K562 (cell line): ENCODE measurements around the gene CBX1. TPM values are rescaled to one million over a fixed set of nuclear protein-coding genes. Genes with fewer than 3 reads are reported as not detected.

Experiments used
- CEBPB ChIP-seq: fragments of 450-650 bp; IDR thresholded peaks from 2 replicates; pipeline ENCODE4 v1.6.1; 2016; ENCODE audit warnings: missing genetic modification characterization, missing compliant biosample characterization
- CTBP1 ChIP-seq: fragments of 450-650 bp; IDR thresholded peaks from 2 replicates; pipeline ENCODE4 v1.6.1; 2016; ENCODE audit warnings: borderline replicate concordance
- FOXA3 ChIP-seq, 2 experiments: fragments of 450-650 bp in 1 of 2; sonication (generic) in 1 of 2; formaldehyde crosslinking; IDR thresholded peaks in 1 of 2; conservative IDR thresholded peaks in 1 of 2; 2 replicates each; pipeline versions ENCODE4 v1.4.0 to v1.8.0; 2020 to 2022; ENCODE audit warnings: mild to moderate bottlenecking in 2 of 2, missing genetic modification reagents in 1 of 2
- MEF2D ChIP-seq: conservative IDR thresholded peaks from 2 replicates; pipeline ENCODE4 v1.6.1; 2016; ENCODE audit warnings: low read depth, missing genetic modification characterization, missing compliant biosample characterization
- MYC ChIP-seq, 2 experiments: fragments of 250-450 bp in 1 of 2; sonication (Bioruptor Pico) in 1 of 2; IDR thresholded peaks; 2 replicates each; pipeline versions ENCODE4 v1.5.1 to v1.6.1; 2012 to 2021; ENCODE audit warnings: low read depth in 2 of 2, borderline replicate concordance in 1 of 2, improper control_type of control experiment in 1 of 2, low read length in 1 of 2, mild to moderate bottlenecking in 1 of 2, moderate library complexity in 1 of 2
- NR2C2 ChIP-seq, 2 experiments: fragments of 200-800 bp in 1 of 2; sonication (Bioruptor generic) in 1 of 2; sonication (generic) in 1 of 2; formaldehyde crosslinking in 1 of 2; IDR thresholded peaks; 2 replicates each; pipeline versions ENCODE4 v1.6.1 to v1.8.0; 2016 to 2022; ENCODE audit warnings: mild to moderate bottlenecking in 1 of 2, missing compliant biosample characterization in 1 of 2, missing genetic modification characterization in 1 of 2, missing genetic modification reagents in 1 of 2
- RAD21 ChIP-seq, 2 experiments: fragments of 250-450 bp in 1 of 2; fragments of 450-650 bp in 1 of 2; sonication (Bioruptor Pico) in 1 of 2; formaldehyde crosslinking in 1 of 2; IDR thresholded peaks in 1 of 2; conservative IDR thresholded peaks in 1 of 2; 2 replicates each; pipeline versions ENCODE4 v1.4.0 to v1.8.0; 2020 to 2022; ENCODE audit warnings: mild to moderate bottlenecking in 2 of 2, moderate library complexity in 1 of 2
- RCOR1 ChIP-seq, 2 experiments: IDR thresholded peaks; 2 replicates each; pipeline ENCODE4 v1.6.1; 2012; ENCODE audit warnings: low read depth in 2 of 2, low read length in 2 of 2, borderline replicate concordance in 1 of 2, improper control_type of control experiment in 1 of 2
- TSC22D4 ChIP-seq: fragments of 450-650 bp; IDR thresholded peaks from 2 replicates; pipeline ENCODE4 v1.6.1; 2016; ENCODE audit warnings: missing genetic modification characterization, missing biosample characterization, control low read depth
- ZBTB7A ChIP-seq: IDR thresholded peaks from 2 replicates; pipeline ENCODE4 v1.6.1; 2011; ENCODE audit warnings: low read depth, mild to moderate bottlenecking, low read length, moderate library complexity, borderline replicate concordance; ENCODE audit not compliant: control insufficient read depth
- ZNF589 ChIP-seq: fragments of 200-800 bp; sonication (Bioruptor generic); IDR thresholded peaks from 2 replicates; pipeline ENCODE4 v1.6.1; 2016; ENCODE audit warnings: low read depth, missing genetic modification characterization, missing compliant biosample characterization
- polyA plus RNA-seq, 8 experiments: library from polyadenylated mRNA; depleted of rRNA in 4 of 8; stranded (reverse) in 5 of 8; unstranded in 3 of 8; fragments of >200 nt; fragmentation: Nextera tagmentation in 2 of 8; fragmentation: Illumina TruSeq in 1 of 8; extraction: Ambion mirVana in 2 of 8; extraction: Trizol in 1 of 8; gene quantifications; 2 replicates each; pipeline versions ENCODE4 v1.2.1 to v1.2.3, GENCODE V29; 2011 to 2014; ENCODE audit warnings: inconsistent platforms in 1 of 8, missing spikeins in 1 of 8
- total RNA-seq, 7 experiments: library from RNA; depleted of rRNA in 6 of 7; stranded (reverse); fragments of >200 nt in 6 of 7; fragmentation: Illumina TruSeq in 2 of 7; extraction: Trizol in 2 of 7; gene quantifications; 2 replicates each; pipeline versions ENCODE4 v1.2.1 to v1.2.3, GENCODE V29; 2011 to 2021; ENCODE audit warnings: low replicate concordance in 1 of 7

Gene CBX1
- total and polyA plus RNA-seq, 9 of the 15 experiments (the other 6 are each of a cell fraction or from before 2014, with no cell fraction given) = 10.6 to 95.7 (median 52.7) TPM

DNA sequence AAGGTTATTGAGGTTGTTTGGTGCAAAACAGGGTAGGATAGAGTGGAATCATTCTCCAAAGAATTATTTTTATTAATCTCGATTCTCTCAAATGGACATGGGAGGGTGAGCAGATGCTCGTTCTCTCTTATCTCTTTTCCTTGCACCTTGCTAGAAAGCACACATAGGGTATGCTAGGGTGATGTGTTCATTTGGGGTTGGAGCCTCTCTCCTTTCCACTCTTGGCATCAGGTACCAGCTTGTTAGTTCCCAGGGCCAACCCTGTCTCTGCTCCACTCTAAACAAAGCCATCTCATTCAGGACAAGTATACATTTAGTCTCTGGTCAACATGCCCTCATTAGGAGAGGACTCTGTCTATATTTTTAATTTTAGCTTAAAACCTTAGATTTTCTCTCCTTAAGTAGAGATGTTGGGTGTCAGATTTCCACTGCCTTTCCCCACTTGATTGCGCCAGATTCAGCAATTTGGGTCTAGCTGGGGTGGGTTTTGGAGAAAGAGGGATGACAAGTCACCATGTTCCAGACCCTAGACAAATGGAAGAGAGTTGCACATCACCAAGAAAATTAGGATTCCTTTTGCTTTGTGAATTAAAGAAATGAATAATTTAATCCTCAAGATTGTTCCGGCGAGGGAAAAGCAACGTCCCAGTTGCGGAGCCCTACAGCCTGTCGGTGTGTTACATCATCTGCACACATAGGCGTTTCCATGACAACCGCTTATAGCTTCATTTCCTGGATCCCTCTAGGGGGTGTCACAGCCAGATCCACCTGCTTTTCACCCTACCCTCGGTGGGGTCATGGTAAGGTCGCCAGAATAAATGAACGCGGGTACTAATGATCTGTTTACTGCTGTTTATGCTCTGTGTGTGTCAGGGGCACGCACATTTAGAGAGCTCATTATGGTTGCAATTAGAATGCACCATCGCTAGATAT is 47.8 kb upstream of the CBX1 start (continued):
- TF ChIP-seq RCOR1 (IDR thresholded peaks at IDR 0.05; ENCODE audit: borderline replicate concordance in 1 of 2, low read depth in 2 of 2, low read length in 2 of 2) = peak in 1 of 2 experiments; percentile 95; a peak in 2 of 4 replicates
- 0 out of 2 replicates have a peak, but pooled peaks have one; percentile 7 for TF ChIP-seq ZNF589 (CRISPR knock-in tag)
- TF ChIP-seq FOXA3 (CRISPR knock-in tag; conservative IDR thresholded peaks at IDR 0.05 in 1 of 2, IDR thresholded peaks at IDR 0.05 in 1 of 2) = no peak
- TF ChIP-seq MEF2D = no peak
- peak; percentile 79 for TF ChIP-seq CEBPB (tag)
- TF ChIP-seq RAD21 (CRISPR knock-in tag; conservative IDR thresholded peaks at IDR 0.05 in 1 of 2, IDR thresholded peaks at IDR 0.05 in 1 of 2) = no peak
- TF ChIP-seq NR2C2 (CRISPR knock-in tag; IDR thresholded peaks at IDR 0.05) = no peak
- peak; percentile 80 for TF ChIP-seq NR2C2 (tag; IDR thresholded peaks at IDR 0.05)
- peak; percentile 96 for TF ChIP-seq CTBP1
- TF ChIP-seq TSC22D4 = no peak
- TF ChIP-seq ZBTB7A = 0 out of 2 replicates have a peak, but pooled peaks have one; percentile 17
- TF ChIP-seq MYC (IDR thresholded peaks at IDR 0.05; ENCODE audit: low read depth, low read length) = peak; percentile 72
- no peak for TF ChIP-seq MYC (CRISPR knock-in tag; IDR thresholded peaks at IDR 0.05; ENCODE audit: borderline replicate concordance, low read depth)
- TF ChIP-seq, all 486 proteins: peak for 50
